HG02870 (cell line): Measurements from ENCODE around the gene FGD3.

ENCODE experiments used
- ATAC-seq: cut with Tn5 transposase; IDR thresholded peaks from one replicate; pipeline ENCODE4 v1.9.1; 2021; ENCODE audit warnings: mild to moderate bottlenecking, moderate library complexity; ENCODE audit not compliant: unreplicated experiment

Gene FGD3

DNA sequence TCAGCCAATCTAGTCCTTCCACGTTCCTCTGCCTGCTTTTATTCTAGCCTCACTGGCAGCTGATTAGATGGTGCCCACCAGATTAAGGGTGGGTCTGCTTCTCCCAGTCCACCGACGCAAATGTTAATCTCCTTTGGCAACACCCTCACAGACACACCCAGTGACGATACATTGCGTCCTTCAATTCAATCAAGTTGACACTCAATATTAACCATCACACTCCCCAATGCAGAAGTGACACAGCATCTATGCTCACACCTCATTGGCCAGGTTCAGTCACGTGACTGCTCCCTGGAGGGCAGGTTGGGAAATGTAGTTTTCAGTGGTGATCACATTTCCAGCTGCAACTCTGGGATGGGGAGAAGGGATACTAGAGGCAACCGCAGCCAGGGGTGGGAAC is 124.1 kb downstream of the FGD3 start:
- ATAC-seq = no peak

DNA sequence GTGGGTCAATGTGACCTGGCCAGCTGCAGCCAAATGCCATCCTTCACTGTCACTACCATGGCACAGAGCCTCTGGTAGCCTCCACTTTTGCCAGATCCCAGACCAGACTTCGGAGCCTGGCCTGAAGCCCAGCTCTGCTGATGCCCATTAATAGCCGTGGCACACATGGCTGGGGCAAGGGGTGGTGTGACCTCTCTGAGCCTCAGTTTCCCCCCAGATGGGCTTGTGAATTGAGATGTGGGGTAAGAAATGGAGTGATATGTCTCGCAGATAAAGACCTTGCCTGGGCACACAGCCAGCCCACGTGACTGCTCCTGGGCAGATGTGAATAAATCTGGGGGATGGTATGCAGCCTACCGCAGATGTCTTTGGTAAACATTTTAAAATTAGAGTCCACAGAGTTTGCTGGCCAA is 125.1 kb downstream of the FGD3 start:
- no peak for ATAC-seq

DNA sequence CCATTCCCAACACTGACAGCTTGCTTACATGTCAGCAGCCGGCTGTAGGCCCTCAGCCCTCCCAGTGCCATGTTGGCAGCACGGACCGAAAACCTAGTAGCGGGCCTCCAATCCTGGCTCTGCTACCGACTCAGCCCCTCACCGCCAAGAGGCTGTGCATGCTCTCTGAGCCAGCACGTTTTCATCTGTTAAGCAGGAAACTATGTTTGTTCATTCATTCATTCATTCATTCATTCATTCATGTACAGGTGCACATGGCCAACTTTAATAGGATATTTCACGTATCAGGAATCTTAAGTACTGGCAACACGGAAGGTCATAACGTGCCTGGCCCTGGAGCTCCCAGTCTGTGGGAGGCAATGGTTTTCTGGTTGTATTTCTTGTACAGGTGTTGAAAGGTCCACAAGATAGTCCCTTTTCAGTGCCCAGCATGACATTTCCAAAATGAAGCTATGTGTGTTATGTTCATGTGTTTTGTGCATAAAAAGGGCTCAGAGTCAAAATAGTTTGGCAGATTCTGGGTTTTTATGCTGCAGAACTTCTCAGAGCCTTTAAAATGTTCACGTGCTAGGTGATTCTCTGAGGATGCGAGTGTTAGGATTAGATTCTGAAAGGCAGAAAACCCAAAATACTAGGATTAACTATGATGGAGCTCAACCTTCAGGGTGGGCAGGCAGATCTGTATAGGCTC is 128.9 kb downstream of the FGD3 start:
- no peak for ATAC-seq

DNA sequence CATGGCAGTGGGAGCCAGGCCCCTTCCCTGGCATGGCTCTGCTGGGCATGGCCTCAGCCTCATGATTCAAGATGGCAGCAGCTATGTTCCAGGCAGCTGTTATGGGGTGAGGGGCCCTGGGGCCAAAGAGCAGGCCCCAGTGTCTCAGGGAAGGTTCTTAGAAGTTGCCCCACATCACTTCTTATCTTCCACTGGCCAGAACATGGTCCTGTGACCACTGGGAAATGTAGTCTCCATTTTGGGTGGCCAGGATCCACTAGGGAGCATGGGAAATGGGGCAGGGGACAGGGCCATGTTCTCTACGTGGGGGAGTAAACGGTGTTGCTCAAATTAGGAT is 129.4 kb downstream of the FGD3 start:
- no peak for ATAC-seq

DNA sequence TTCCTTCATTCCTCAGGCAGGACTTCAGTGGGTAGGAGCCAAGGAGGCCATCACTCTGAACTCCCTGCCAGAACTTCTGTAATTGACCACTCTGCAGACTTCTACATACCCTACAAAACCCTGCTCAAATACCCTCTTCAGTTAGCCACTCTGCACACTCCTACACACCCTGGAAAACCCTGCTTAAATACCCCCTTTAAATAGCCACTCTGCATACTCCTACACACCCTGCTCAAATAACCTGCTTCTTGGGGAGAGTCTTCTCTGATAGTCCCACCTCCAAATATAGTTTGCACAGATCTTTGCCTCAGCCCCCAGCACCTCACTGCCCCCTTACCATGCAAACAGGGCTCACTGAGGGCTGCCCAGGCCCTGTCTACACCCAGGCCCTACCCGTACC is 130.0 kb downstream of the FGD3 start:
- no peak for ATAC-seq

DNA sequence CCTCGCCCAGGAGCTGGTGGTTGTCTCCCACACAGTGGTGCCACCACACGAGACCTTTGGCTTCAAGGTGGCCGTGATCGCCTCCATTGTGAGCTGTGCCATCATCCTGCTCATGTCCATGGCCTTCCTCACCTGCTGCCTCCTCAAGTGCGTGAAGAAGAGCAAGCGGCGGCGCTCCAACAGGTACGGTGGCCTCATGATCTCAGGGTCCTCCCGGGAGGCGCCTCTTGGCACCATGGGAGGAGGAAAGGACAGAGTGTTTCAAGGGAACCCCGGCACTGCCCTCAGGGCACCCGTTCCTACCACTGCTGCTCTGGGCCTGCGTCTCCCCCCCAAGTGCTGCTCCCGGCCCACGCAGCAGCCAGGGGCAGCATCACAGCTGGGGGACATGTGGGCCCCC is 130.5 kb downstream of the FGD3 start:
- ATAC-seq = no peak

DNA sequence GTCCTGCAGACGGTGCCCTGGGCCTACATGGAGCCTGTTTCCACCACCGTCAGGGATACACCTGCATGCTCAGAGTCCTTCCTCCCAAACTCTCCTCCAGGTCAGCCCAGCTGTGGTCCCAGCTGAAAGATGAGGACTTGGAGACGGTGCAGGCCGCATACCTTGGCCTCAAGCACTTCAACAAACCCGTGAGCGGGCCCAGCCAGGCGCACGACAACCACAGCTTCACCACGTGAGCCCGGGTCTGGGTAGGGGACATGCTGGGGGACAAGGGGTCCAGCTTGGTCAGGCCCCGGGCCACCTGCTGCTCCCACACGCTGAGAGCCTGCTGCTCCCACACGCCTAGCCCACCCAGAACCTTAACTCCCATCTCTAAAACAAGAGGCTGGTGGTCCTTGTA is 132.0 kb downstream of the FGD3 start:
- ATAC-seq = no peak

DNA sequence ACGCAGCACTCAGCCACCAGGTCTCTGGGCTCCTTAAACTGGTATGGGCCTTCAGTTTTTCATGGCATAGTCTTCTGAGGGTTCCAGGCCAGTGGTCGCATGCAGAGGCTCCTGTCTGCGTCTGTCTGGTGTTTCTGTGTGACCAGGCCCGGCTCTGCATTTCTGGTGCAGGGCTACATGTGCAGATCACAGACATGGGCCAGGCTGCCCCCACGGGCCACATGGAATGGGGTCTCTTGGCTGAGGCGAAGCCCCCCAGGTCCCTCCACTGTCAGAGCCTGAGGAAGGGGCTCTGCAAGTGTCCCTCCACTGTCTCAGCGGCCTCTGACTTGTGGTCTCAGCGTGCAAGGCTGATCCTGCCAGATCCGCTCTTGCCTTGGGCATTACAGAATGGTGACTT is 133.1 kb downstream of the FGD3 start:
- no peak for ATAC-seq

DNA sequence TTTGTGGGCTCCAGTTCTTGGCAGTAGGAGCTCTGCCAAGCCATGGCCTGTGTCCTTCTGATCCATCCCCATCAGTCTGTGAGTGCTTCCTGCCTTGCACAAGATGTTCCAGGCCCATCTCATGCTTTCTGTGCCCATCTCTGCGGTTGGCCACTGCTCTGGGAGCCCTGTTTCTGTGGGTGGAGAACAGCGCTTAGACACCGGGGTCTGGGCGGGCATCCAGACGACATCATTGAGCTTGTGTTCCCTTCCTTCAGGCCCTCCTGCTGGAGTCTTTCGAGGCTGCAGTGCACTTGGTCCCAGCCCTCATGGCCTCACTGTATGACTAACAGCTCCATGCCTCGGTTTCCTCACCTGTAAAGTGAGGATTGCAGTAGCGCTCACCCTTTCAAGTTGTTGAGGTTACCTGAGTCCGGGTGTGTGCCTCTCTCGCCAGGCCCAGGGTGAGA is 133.8 kb downstream of the FGD3 start:
- no peak for ATAC-seq

DNA sequence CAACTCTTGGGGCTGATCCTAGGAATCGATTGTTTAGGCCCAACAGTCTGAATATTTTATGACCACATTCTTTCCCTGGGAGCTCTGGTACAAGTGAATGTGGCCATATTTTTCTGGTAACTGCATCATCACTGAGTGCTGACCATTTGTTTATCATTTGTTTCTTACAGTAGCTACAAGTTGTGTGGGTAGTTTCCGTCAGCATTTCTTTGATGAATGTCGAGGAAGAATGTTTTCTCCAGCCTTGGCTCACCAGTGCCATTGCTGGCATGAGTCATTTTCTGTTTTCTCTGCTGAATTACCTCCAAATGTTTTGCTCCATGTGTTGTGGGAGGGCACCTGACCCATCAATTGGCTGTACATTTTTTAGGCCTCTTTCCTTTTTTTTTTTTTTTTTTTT is 134.6 kb downstream of the FGD3 start:
- no peak for ATAC-seq

DNA sequence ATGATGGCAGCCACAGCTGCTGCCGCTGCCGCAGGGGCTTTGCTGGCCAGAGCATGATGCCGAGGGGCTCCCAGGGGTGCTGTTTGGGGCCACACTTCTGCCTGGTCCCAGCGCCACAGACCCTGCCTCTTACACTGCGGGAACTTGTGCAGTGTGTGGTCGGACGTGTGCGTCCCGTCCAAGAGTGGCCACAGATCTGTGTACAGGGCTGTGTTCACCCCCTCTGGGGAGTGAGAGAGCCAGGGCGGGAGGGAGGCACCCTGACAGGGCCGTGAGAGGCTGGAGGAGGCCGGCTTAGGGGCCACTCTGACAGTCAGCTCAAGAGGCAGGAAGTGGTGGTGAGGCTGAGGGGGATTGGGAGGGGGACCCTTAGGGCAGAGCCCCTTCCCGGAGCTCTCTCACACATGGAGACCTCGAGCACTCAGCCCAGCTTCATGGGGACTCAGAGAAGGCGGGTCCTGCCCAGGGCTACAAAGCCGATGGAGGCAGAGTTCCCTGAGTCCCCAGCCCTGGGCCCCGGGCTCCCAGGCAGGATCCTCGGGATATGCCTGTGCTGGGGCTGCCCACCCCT is 135.6 kb downstream of the FGD3 start:
- no peak for ATAC-seq

DNA sequence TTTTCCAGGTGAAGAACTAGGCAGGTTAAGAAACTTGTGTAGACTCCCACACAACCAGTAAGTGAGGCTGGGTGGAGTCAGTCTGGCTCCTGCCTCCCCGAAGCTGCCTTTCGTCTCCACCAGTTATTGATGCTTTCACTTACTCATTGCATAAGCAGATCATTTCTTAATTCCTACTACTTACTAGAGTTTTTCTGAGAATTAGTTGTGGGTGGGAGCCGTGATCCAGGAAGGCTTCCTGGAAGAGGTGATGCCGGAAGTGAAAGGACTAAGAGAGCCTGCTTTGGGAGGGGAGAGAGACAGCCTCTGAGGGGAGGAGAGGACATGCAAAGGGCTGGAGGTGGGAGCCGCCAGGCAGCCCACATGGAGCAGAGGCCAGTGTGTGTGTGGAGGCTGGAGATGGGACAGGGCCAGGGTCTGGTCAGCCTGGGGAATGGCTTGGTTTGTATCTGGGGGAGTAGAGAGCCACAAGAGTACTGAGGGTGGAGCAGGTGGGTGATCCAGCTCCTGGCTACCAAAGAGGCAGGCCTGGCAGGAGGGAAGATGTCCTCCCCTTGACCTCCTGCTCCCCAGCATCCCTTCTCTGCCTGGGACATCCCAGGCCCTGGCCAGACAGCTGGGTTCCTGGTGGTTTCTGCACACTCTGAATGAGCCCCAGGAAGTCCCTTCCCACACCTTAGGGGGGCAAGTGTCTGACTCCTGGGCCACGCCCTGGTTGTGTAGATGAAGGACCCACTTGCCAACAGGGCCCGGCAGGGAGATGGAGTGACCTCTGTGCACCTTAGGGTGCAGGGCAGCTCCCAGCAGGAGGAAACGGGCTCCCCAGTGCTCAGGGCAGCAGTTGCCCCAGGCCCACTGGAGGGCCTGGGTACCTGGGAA is 136.5 kb downstream of the FGD3 start:
- ATAC-seq = no peak

DNA sequence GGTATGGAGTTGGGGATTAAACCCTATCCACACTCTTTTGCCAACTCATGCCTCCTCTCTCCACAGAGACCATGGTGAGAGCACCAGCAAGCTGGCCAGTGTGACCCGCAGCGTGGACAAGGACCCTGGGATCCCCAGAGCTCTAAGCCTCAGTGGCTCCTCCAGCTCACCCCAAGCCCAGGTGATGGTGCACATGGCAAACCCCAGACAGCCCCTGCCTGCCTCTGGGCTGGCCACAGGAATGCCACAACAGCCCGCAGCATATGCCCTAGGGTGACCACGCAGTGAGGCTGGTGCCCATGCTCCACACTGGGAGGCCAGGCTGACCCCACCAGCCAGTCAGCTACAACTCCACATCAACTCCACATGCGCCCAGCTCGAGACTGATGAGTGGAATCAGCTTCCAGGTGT is 137.2 kb downstream of the FGD3 start:
- no peak for ATAC-seq

DNA sequence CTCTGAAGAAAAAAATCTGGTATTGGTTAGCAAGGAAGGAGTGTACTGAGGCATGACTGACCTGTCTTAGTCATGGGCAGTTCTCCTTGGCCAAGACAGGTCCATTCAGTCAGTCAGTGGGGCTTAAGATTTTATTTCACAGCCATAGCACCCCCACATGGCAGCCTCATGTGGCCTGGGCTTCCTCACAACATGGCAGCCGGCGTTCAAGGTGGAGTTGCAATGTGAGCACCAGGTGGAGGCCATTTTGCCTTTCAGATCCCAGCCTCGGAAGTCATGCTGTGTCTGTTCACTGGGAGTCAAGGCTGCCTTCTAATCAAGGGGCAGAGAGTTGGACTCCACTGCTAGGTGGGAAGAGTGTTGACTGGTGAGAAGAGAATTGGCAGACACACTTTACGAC is 138.4 kb downstream of the FGD3 start:
- ATAC-seq = no peak
